PFSK-1 (cell line): ENCODE data around the gene IFITM10.

ENCODE experiments used
- FOXP2 ChIP-seq: optimal IDR thresholded peaks from 2 replicates; pipeline ENCODE3; 2011; ENCODE audit warnings: borderline replicate concordance, control low read depth, inconsistent platforms; ENCODE audit not compliant: insufficient read depth; ENCODE audit errors: extremely low read length, extremely low read depth
- POLR2AphosphoS5 ChIP-seq: IDR thresholded peaks from 2 replicates; pipeline ENCODE4 v1.6.1; 2012; ENCODE audit warnings: low read depth, mild to moderate bottlenecking, control low read depth, low read length, moderate library complexity
- SIN3A ChIP-seq: IDR thresholded peaks from 2 replicates; pipeline ENCODE4 v1.6.1; 2012; ENCODE audit warnings: mild to moderate bottlenecking, low read length, moderate library complexity, borderline replicate concordance; ENCODE audit not compliant: insufficient read depth
- TAF1 ChIP-seq: IDR thresholded peaks from 2 replicates; pipeline ENCODE4 v1.6.1; 2012; ENCODE audit warnings: low read length, control low read depth, borderline replicate concordance; ENCODE audit not compliant: insufficient read depth
- TF ChIP-seq, protein P1 (sequence below), 2 experiments: IDR thresholded peaks; 2 replicates each; pipeline versions ENCODE4 v1.6.1 to v1.8.0; 2011 to 2012; ENCODE audit warnings: low read depth in 2 of 2, low read length in 2 of 2, control low read depth in 1 of 2, inconsistent platforms in 1 of 2, mild to moderate bottlenecking in 1 of 2, moderate library complexity in 1 of 2; ENCODE audit not compliant: insufficient read depth in 1 of 2

DNA sequence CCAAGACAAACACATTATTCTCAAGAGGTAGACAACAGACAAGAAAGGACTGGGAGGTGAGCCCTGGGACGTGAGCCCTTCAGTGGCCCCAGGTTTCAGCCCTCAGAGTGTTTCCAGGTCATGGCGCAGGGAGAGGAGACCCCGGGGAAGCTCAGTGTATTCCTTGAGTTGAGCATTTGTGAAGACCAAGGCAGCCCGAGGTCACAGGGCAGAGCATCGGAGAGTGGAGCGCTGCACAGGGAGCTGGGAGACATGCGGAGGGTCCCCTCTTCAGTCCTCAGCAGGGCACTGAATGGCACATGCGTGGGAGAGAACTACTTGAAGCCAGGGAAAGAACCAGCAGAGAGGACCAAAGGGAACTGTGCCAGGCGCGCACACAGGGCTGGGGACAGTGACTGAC lies 41.7 kb downstream of the IFITM10 start:
- TF ChIP-seq, protein P1, sequence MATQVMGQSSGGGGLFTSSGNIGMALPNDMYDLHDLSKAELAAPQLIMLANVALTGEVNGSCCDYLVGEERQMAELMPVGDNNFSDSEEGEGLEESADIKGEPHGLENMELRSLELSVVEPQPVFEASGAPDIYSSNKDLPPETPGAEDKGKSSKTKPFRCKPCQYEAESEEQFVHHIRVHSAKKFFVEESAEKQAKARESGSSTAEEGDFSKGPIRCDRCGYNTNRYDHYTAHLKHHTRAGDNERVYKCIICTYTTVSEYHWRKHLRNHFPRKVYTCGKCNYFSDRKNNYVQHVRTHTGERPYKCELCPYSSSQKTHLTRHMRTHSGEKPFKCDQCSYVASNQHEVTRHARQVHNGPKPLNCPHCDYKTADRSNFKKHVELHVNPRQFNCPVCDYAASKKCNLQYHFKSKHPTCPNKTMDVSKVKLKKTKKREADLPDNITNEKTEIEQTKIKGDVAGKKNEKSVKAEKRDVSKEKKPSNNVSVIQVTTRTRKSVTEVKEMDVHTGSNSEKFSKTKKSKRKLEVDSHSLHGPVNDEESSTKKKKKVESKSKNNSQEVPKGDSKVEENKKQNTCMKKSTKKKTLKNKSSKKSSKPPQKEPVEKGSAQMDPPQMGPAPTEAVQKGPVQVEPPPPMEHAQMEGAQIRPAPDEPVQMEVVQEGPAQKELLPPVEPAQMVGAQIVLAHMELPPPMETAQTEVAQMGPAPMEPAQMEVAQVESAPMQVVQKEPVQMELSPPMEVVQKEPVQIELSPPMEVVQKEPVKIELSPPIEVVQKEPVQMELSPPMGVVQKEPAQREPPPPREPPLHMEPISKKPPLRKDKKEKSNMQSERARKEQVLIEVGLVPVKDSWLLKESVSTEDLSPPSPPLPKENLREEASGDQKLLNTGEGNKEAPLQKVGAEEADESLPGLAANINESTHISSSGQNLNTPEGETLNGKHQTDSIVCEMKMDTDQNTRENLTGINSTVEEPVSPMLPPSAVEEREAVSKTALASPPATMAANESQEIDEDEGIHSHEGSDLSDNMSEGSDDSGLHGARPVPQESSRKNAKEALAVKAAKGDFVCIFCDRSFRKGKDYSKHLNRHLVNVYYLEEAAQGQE (IDR thresholded peaks at IDR 0.05; ENCODE audit: insufficient read depth in 1 of 2, low read depth in 2 of 2, low read length in 2 of 2): no peak
- TF ChIP-seq TAF1 (no peak), POLR2AphosphoS5 (no peak), SIN3A (no peak), FOXP2 (no peak)
